Astrocyte (in vitro differentiated cells and primary cell): Measurements from ENCODE around the gene OASL.

Experiments used
- CTCF ChIP-seq: IDR thresholded peaks from 2 replicates; pipeline ENCODE4 v1.5.1; 2011; ENCODE audit warnings: low read depth, mild to moderate bottlenecking, inconsistent platforms, low read length, moderate library complexity; ENCODE audit not compliant: insufficient read depth
- EZH2 ChIP-seq: IDR thresholded peaks from 2 replicates; pipeline ENCODE4 v1.6.1; 2012; ENCODE audit warnings: mild to moderate bottlenecking, low read length, inconsistent platforms; ENCODE audit not compliant: insufficient read depth

GRCh38 chr12:121043067-121043466 lies 4.0 kb upstream of the OASL start:
- TF ChIP-seq CTCF (no peak), EZH2 (no peak)
